Stimulated activated CD4-positive, alpha-beta T cell treated with anti-CD3 and anti-CD28 coated beads, TNF-alpha, amount 100 ng/mL, for 1 hour (primary cell): ENCODE results near the gene RPTOR.

Source experiments
- DNase-seq, 3 donors: peaks; one replicate each; pipeline ENCODE4 v3.0.0-alpha.2; 2020; ENCODE audit warnings: low read depth in 3 of 3, low spot score in 1 of 3

RPTOR gene

GRCh38 chr17:80664217-80664790 lies 119.7 kb downstream of the RPTOR start:
- DNase-seq: no peak

GRCh38 chr17:80665792-80666191 lies 121.2 kb downstream of the RPTOR start:
- DNase-seq: no peak

GRCh38 chr17:80666867-80667266 lies 122.2 kb downstream of the RPTOR start:
- no peak for DNase-seq

GRCh38 chr17:80667462-80668277 lies 123.0 kb downstream of the RPTOR start:
- no peak for DNase-seq

GRCh38 chr17:80668375-80669148 lies 123.9 kb downstream of the RPTOR start:
- no peak for DNase-seq

GRCh38 chr17:80671039-80671824 lies 126.6 kb downstream of the RPTOR start:
- no peak for DNase-seq

GRCh38 chr17:80671825-80672110 lies 127.1 kb downstream of the RPTOR start:
- no peak for DNase-seq

- DNase-seq: no peak
Measured at GRCh38 chr17:80673152-80673920, 128.7 kb downstream of the RPTOR start.

- no peak for DNase-seq
Measured at GRCh38 chr17:80675438-80676095, 130.9 kb downstream of the RPTOR start.

- DNase-seq: no peak
Measured at GRCh38 chr17:80676096-80676466, 131.4 kb downstream of the RPTOR start.

- DNase-seq: no peak
Measured at GRCh38 chr17:80676564-80676963, 131.9 kb downstream of the RPTOR start.

- DNase-seq: no peak
Measured at GRCh38 chr17:80677214-80677756, 132.6 kb downstream of the RPTOR start.

GRCh38 chr17:80679816-80680215 lies 135.2 kb downstream of the RPTOR start:
- no peak for DNase-seq

- DNase-seq: no peak
Measured at GRCh38 chr17:80681215-80681614, 136.6 kb downstream of the RPTOR start.

- DNase-seq: no peak
Measured at GRCh38 chr17:80682372-80682771, 137.7 kb downstream of the RPTOR start.

- DNase-seq: no peak
Measured at GRCh38 chr17:80683625-80684104, 139.0 kb downstream of the RPTOR start.

GRCh38 chr17:80687839-80688238 lies 143.2 kb downstream of the RPTOR start:
- DNase-seq: no peak

GRCh38 chr17:80689129-80689619 lies 144.5 kb downstream of the RPTOR start:
- no peak for DNase-seq

- DNase-seq: no peak
Measured at GRCh38 chr17:80691784-80692183, 147.1 kb downstream of the RPTOR start.
